Left ventricle myocardium superior (tissue), 1 donor: Measurements from ENCODE around the gene LRRC53. TPM values are rescaled to one million over a fixed set of nuclear protein-coding genes. Genes with fewer than 3 reads are reported as not detected.

ENCODE experiments used
- total RNA-seq: library from RNA; stranded (reverse); fragmentation: NEBNext Ultra II Directional; extraction: Animal tissue kit (Norgen Biotek cat#: 25700); gene quantifications from one replicate; pipeline ENCODE4 v1.2.1, GENCODE V29; 2021
- donor health status: DM: no; HTN: yes; CAD: no; lungs with severe emphysema.

LRRC53 gene
- total RNA-seq, 1 donor from 2014 or later = not detected

Other genes with a start within 250 kb of the LRRC53 start
- gene ERICH3, start 161.2 kb upstream of the LRRC53 start, total RNA-seq = not detected
- 39.2 TPM for gene CRYZ, start 220.4 kb upstream of the LRRC53 start, total RNA-seq
- 22.2 TPM for gene TYW3, start 220.5 kb upstream of the LRRC53 start, total RNA-seq